PFSK-1 (cell line): Measurements from ENCODE around the gene TOP2A.

Experiments used
- FOXP2 ChIP-seq: optimal IDR thresholded peaks from 2 replicates; pipeline ENCODE3; 2011; ENCODE audit warnings: borderline replicate concordance, control low read depth, inconsistent platforms; ENCODE audit not compliant: insufficient read depth; ENCODE audit errors: extremely low read length, extremely low read depth
- POLR2AphosphoS5 ChIP-seq: IDR thresholded peaks from 2 replicates; pipeline ENCODE4 v1.6.1; 2012; ENCODE audit warnings: low read depth, mild to moderate bottlenecking, control low read depth, low read length, moderate library complexity
- REST ChIP-seq, 2 experiments: IDR thresholded peaks; 2 replicates each; pipeline versions ENCODE4 v1.6.1 to v1.8.0; 2011 to 2012; ENCODE audit warnings: low read depth in 2 of 2, low read length in 2 of 2, control low read depth in 1 of 2, inconsistent platforms in 1 of 2, mild to moderate bottlenecking in 1 of 2, moderate library complexity in 1 of 2; ENCODE audit not compliant: insufficient read depth in 1 of 2
- SIN3A ChIP-seq: IDR thresholded peaks from 2 replicates; pipeline ENCODE4 v1.6.1; 2012; ENCODE audit warnings: mild to moderate bottlenecking, low read length, moderate library complexity, borderline replicate concordance; ENCODE audit not compliant: insufficient read depth
- TAF1 ChIP-seq: IDR thresholded peaks from 2 replicates; pipeline ENCODE4 v1.6.1; 2012; ENCODE audit warnings: low read length, control low read depth, borderline replicate concordance; ENCODE audit not compliant: insufficient read depth

TOP2A gene

GRCh38 chr17:40364906-40365305, 52.8 kb downstream of the TOP2A start:
- no peak for TF ChIP-seq SIN3A
- no peak for TF ChIP-seq TAF1
- TF ChIP-seq REST (IDR thresholded peaks at IDR 0.05; ENCODE audit: insufficient read depth in 1 of 2, low read depth in 2 of 2, low read length in 2 of 2), result no peak
- TF ChIP-seq POLR2AphosphoS5, result no peak
- no peak for TF ChIP-seq FOXP2

GRCh38 chr17:40364121-40364861, 53.4 kb downstream of the TOP2A start, which contains the start of gene GJD3:
TSS of gene GJD3 (minus strand) at chr17:40364737. CDS start at chr17:40363815, 922 bp downstream.
- TF ChIP-seq REST (IDR thresholded peaks at IDR 0.05; ENCODE audit: insufficient read depth in 1 of 2, low read depth in 2 of 2, low read length in 2 of 2), result no peak
- TF ChIP-seq FOXP2, result no peak
- TF ChIP-seq TAF1, result no peak
- no peak for TF ChIP-seq SIN3A
- no peak for TF ChIP-seq POLR2AphosphoS5

- TF ChIP-seq TAF1 (no peak), FOXP2 (no peak), POLR2AphosphoS5 (no peak), REST (IDR thresholded peaks at IDR 0.05; ENCODE audit: insufficient read depth in 1 of 2, low read depth in 2 of 2, low read length in 2 of 2) (no peak), SIN3A (no peak)
Measured at GRCh38 chr17:40363111-40363827, 54.4 kb downstream of the TOP2A start.

GRCh38 chr17:40362696-40363110, 55.0 kb downstream of the TOP2A start:
- TF ChIP-seq POLR2AphosphoS5 (no peak), SIN3A (no peak), TAF1 (no peak), FOXP2 (no peak), REST (IDR thresholded peaks at IDR 0.05; ENCODE audit: insufficient read depth in 1 of 2, low read depth in 2 of 2, low read length in 2 of 2) (no peak)
